HG03520 (cell line): ENCODE results near the gene TALDO1.

Experiments used
- ATAC-seq: cut with Tn5 transposase; IDR thresholded peaks from one replicate; pipeline ENCODE4 v1.9.1; 2021; ENCODE audit warnings: mild to moderate bottlenecking, moderate library complexity; ENCODE audit not compliant: unreplicated experiment

The TALDO1 gene

DNA sequence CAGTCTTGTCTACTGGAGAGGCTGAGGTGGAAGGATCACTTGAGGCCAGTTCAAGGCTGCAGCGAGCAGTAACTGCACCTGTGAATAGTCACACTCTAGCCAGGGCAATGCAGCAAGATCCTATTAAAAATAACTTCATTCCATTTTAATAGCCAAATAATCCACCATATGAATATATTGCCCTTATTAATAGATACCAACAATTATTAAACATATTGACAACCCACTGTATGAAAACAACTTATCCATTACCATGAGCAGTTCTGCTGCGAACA is 19.6 kb downstream of the TALDO1 start:
- ATAC-seq, result no peak

DNA sequence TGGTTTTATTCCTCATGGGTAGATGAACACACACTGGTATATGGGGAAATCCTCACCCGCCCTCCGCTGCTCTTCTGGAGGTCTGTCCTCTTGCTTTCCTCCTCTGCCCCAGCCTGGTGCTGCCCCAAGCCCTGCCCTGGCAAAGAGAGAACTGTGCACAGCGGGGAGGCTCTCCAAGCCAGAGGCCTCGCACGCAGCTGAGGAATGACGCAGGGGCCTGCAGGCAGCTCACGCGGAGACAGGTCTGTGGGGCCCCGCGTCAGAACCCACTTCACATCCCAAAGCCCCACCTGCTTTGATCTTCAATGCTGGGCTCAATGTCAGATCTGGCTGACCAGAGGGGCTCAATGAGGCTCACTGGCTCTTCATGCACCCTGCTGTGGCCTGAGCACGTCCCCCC is 20.0 kb downstream of the TALDO1 start:
- no peak for ATAC-seq

DNA sequence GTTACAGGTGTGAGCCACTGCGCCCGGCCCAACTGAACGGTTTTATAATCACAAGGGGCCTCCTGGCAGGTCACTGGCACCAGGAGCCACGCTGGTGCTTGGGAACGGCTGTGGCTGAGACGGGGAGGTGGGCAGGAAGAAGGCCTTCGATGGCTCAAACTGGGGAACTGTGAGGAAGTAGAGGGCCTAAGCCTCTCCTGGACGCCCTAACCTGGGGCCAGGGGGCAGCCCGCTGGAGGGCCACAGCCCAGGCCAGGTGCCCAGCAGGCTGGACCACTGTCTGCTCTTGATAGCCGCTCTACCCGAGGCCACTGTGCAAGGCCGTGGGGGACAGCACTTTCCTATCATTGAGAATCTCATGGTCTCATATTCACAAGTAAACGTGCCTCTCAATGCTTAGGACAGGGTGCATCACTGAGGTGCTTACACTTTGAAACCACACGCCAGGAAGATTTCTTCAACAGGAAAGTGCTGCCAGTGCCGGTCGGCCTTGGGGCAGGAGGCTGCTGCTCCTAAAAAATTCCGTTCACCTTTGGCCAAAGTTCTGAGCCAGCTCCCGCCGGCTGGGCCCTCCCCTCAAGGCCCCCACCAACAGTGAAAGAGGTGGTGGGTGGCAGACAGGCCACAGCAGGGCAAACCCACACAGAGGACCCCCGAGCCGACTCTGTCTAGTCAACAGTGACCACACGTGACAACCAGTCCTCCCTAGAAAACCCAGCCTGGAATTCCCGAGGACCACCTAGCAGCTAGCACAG is 22.8 kb downstream of the TALDO1 start:
- ATAC-seq, result no peak

DNA sequence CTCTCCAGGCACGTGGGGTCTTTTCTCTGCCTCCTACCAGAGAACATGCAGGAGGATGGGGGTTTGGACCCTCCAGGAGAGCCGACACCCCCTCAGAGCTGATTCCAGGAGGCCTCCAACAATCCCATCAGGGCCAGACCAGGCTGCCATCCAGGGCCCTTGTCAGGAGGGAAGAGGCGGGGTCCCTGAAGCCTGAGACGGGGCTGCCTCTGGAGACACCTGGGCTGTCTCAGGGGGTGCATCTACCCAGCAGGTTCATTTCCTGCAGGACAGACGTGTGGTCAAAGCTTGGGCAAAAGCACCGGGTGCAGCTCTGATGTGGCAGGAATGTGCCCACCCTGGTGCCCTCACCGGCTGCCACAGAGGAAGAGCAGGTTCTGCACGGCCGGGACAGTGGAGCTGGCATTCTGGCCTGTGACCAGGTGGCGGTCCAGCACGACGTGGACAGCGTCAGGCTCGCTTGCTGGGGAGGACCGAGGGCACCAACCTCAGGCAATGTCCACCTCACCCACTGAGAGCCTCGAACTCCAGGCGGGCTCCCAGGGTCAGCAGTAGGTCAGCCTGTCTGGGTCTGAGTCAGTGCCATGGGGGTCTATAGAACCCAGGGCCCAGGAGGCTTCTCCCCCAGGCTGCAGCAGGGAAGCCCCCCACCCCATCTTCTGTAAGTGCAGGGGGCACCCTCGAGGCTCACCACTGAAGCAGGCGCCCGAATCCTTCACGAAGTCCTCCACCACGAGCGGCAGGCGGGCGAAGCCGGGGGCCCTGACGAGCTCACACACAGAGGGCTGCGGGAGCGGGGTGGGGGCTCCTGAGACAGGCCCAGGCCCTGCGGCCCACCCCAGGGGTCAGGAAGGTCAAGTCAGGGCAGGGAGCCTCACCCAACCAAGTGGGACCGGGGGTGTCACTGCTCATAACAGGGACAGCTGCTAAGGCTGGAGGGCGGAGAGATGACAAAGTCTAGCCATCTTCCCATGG is 23.7 kb downstream of the TALDO1 start:
- ATAC-seq, result no peak

DNA sequence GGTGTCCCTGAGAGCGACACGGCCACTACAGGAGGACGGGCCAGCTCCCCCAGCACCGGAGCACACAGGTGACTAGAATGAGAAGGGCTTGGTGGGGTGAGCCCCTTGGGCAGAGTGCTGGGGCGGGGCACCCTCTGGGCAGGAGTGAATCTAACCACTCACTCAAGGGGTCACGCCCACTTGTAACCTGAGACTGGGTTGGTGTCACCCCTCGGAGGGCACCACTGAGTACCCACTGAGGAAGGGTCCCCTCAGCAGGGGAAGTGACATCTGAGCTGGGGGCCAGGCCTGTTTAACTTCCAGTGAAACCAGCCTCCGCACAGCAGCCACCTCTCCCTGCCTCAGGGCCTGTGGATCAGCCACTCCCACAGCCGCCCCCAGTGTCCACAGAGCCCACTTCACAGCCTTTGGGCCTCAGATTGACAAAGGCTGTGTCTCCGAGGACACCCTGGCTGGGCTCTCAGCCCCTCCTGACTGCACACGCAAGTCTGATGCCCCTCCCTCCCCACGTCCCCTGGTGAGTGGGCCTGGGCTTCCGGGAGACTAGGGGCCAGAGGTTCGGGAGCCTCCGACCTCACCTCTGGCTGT is 24.4 kb downstream of the TALDO1 start:
- no peak for ATAC-seq

DNA sequence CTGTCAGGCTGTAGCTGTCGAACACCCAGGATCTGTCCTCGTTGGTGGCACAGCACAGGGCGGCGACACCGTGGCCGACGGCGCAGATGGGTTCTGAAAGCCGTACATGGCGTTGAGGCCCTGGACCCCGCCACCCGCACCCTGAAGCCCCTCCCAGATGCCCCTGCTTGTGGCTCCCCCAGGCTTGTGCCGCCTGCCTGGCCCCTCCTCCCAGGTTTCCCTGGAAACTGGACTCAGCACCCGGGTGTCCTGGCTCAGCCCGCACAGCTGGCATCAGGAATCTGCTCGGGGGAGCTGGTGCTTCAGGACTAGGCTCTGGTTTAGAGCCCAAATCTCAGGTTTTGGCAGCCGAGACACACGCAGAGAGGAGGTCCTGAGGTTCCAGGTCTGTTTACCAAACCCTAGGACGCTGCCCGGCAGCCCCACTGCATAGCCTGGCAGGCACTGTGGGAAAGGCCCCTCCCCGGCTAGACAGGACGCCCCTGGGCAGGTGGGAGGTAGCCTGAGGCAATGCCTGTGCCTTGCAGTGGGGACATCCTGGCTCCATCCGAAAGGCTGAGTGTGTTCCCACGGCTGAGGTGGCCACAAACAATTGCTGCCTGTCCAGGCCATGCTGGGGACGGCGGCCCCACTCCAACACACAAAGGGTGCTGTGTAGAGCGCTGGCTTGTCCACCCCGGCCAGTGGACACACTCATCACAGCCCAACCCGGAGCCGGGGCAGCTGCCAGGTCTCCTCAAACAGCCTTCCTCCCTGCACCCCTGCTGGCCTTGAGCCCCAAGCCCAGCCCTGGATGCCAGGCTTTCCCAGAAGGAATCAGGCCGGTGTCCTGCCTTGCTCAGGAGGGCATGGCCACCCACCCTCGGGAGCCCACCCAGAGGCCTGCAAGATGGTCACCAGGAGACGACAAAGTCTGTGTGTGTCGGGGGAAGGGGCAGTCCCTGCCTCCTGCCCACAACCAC is 25.4 kb downstream of the TALDO1 start:
- no peak for ATAC-seq

DNA sequence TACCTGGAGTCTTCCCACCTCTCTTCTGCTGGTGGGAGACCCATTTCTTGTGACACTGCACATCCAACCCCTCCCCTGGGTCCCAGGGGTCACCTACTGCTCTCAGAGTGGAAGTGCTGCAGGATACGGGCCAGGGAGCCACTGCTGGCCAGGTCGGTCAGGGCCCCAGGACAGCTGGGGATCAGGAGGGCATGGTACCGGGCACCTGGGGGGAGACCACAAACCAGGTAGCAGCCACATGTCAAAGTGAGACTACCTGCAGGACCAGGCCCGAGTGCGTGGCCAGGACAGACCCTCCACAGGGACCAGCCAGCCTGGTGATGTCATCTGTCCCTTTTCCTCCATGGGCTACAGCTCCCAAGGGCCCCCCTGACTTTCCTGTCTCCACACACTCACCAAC is 26.2 kb downstream of the TALDO1 start:
- ATAC-seq, result no peak

DNA sequence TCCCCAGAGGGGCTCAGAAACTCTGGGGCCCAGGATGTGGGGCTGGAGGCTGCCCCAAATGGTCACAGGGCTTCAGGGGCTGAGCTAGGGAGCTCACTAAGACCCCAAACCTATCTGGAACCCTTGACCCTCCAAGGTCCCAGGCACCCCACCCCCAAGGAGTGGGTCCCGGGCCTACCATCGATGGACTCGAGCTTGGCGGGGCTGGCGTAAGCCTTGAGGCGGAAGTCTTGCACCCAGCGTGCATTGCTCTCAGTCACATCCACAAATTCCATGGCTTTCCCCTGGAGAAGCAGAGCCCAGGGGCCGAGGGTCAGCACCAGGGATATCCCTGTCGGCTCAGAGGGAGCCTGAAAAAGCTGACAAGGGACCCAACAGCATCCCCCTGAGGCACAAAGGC is 26.6 kb downstream of the TALDO1 start:
- ATAC-seq, result no peak

DNA sequence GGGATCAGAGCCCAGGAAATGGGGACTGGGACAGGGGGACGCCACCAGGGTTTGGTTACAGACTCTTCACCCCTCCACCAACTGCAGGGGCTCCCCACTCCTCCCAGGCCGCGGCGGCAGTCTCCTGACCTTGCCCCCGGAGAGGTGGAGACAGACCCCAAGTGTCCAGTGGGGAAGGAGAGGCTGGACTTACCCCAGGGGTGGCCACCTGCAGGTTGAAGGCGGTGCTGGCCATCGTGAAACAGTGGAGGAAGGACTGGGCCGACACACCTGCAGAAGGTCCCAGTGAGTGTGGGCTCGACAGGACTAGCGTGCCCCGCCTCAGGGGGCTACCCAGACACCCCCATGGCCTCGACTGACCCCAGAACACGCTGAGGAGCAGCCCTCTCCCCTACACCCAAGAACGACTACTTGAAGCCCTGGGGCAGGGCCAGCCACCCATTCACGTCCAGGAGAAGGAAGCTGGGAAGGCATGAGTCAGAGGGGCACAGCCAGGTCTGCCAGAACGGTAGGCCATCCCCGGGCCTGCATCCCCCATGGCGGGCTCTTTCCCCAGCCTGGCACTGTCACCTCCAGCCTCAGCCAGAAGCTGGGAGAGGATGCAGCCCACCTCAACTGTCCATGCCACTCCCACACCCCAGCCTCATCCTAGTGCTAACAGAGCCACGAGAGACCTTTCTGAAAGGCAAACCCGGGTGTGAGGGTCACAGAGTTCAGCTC is 27.8 kb downstream of the TALDO1 start:
- no peak for ATAC-seq

DNA sequence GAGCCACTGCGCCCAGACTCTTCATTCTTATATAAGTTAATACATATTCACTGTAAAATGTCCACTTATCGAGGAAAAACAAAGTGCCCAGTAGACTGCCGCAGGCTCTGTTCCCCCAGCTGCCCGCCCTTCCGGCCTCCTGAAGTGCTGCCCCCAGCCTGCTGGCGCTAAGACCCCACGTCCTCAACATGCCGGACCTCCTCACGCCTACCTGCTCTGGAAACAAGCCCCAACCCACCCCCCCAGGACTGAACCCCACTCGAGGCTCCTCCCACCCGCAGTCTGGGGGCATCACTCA is 28.9 kb downstream of the TALDO1 start:
- ATAC-seq, result no peak

DNA sequence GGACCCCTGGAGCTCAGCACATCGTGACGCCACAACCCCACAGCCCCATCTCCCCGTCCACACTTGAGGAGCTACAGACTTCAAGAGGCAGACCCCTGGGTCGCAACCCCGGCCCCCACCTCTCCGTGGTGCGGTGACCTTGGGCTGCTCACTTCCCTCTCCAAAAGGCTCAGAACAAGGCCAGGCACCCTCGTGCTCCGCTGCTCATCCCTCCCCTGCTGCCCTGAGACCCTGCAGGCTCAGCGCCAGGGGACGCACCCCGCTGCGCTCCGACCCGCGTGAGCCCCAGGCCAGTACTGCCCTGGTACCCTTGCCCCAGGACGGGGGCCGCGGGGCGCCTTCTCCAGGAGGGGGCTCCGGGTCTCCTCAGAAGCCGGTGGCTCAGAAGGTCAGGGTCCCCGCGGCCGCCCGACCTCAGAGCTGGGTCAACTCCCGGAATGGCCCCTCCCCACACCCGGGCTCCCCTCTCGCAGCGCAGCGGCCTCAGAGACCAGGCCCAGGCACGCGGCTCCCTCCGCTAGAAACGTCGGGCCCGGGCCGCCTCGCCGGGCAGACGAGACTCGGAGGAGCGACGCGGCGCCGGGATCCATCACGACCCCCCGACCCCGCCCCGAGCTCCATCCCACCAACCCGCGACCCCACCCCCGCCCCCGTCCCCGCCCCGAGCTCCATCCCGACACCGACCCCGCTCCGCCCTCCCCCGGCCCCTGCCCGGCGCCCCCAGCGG is 29.5 kb downstream of the TALDO1 start:
- ATAC-seq, result peak; percentile 21

DNA sequence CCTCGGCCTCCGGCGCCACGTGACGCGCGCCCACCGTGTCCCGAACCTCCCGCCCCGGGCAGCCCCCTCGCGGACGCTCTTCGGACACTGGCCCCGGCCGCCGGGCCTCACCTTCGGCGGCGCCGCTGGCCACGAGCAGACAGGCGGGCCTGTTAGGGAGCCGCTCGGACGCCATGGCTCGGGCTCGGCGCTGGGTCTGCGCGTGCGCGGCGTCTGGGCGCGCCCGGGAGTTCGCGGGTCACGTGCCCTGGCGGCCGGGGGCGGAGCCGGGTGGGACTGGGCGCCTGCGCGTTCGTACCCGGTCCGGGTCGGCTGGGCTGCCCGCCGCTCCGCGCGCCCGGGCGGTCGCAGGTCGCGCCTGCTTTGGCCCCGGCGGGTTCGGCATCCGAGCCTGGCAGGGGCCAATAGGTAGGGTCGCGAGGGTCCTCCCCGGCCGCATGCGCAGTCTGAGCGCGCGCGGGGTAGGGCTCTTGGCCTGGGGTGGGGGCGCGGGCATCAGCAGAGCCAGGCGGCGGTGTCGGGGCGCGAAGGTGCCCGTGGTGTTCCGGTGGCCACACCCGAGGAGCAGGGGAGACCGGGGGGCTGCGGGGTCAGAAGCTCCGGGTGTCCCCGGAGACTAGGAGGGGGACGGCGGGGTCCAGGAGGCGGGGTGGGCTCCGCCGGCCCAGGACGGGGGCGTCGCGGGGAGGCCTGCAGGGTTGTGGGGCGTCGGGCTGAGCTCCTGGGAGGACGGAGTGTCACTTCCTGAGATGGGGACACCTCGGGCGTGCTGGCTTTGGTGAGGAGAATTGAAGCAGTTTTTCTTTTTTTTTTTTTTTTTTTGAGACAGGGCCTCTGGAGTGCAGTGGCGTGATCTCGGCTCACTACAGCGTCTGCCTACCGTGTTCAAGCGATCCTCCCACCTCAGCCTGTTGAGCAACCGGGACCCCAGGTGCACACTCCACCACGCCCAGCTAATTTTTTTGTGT is 30.3 kb downstream of the TALDO1 start, which contains the start of gene GATD1:
Gene GATD1, minus strand, starts transcription at position 200 of the 968 bp plus-strand sequence. Its CDS starts 25 bp downstream, at position 175.
- peak; percentile 71 for ATAC-seq

DNA sequence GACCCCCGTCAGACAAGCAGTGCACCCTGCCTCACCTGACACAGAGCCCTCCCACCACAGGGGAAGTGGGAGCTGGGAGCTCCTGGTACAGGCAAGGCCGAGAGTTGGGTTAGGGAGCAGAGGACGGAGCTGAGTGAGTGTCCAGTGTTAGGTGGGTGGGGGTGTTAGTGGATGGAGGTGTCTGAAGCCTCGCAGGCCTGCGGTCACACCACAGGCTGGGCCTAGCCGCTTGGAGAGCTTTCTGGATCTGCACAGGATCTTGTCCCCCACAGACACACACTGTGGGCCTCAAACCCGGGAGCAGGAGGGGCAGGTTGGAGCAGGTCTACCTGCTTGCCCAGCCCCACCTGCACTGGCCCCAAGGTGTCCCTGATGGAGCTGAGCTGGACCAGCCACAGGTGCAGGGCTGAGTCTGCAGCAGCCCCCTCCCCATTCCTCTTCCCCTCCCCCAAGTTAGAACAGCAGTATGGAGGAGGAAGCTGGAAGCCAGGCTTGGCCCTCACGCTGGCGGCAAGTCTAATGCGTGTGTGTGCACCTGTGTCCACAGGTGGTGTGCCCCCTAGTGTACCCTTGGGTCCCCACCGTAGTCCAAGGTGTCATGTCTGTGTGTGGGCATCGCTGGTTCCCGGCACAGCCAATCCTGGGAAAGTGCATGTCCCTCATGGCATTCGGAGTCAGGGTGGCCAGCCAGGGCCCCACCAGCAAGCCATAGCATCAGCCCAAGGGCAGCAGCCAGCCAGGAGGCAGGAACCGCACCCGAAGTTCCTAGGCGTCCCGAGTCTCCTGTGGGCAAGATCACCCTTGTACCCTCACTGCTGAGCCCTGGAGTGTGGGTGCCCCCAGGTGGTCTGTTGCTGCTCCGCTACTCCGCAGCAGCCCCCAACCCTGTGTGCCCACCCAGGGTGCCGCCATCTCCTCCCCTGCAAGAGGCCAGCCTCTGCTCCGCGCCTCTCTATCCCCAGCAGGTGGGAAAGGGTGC is 32.0 kb downstream of the TALDO1 start:
- ATAC-seq, result no peak

DNA sequence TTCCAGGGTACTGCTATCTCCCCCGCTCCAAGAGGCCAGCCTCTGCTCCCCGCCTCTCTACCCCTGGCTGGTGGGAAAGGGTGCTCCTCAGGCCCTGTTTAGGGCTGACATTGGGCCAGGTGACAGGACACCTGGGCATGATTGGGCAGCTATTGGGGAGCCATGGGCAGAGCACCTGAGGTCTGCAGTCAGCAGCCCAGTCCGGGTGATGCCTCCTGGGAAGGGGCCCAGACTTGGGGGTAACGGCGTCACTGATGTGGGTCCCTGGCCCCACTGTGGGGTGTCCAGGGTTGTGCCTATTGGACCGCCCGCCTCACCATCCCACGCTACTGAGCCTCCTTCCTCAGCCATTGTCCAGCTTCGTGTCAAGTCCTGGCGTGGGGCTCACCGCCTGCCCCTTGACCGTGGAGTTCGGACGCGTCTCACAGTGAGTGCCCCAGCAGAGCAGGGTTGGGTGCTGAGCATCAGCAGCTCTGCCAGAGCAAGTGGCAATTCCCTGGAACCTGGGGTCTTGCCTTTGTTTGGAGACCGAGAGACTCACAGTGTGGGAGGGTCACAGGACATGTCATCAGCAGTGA is 32.8 kb downstream of the TALDO1 start:
- no peak for ATAC-seq

DNA sequence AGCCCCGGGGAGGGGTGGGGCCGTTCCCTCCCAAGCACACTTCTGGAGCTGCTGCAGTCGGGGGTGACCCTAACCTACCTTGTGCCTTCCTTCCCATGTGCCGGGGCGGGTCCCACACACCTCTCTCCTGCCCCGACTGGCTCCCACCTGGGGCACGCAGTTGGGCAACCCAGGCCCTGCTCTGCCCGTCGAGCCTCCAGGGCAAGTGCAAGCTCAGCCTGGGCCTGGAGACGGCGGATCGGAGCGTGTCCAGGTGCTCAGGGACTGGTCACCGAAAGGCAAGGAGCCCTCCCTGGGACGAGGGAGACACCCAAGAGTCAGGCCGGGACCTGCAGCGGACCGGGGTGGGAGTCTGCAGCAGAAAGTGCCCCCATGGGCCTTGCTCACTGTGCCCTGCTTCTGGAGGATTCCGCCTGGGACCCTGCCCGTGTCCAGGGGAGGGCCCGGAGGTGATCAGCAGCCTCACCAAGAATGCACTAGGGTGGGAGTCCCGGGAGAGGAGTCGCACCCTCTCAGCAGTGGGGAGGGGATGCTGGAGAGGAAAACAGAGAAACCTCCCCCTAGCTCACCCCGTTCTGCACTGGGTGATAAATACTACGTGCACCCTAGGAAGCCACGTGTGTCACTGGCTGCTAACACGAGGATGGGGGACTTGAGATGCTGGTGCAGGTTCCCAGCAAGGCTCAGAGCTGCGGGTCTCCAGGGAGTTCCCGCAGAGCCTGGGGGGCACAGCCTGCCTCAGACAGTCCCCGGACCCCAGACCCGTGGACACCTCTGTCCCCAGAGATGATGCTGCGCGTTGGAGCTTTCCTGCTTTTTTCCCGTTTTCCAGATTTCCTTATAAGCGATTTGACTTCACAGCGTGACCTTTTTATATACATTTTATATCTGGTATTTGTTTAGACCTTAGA is 35.3 kb downstream of the TALDO1 start:
- no peak for ATAC-seq

DNA sequence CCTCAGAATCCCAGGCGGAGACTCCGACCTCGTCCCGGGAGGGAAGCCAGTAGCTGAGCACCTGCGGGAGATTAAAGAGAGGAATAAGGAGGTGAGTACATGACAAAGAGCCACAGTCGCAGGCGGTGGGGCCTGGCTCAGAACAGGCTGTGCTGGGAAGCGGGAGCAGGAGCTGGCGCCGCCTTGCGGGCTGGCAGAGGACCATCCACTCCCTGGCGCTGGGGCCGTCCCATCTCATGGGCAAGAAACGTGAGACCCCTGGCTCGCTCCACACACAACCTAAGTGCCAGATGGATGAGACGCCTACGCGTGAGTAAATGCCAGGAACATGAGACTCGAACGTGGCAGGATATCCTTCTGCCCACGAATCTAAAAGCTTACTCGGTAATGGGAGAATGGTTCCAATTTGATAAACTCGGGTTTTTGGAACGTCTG is 36.3 kb downstream of the TALDO1 start:
- ATAC-seq, result no peak
